Tibial artery (tissue), 4 donors: ENCODE data around the gene SH3D19.

ENCODE experiments used
- DNase-seq, 2 donors: peaks; one replicate each; pipeline ENCODE4 v3.0.0-alpha.2; 2019
- H3K27ac ChIP-seq, 2 donors: fragments of 200-600 bp; sonication (generic) in 1 of 2; 1 replicate in 1 of 2; 2 replicates in 1 of 2; pipeline ENCODE4 v1.5.1; 2018 to 2019; ENCODE audit warnings: mild to moderate bottlenecking in 1 of 2
- H3K27me3 ChIP-seq, 2 donors: fragments of 200-600 bp; sonication (generic) in 1 of 2; one replicate each; pipeline versions ENCODE4 v1.5.1 to v1.6.0; 2016 to 2019
- H3K36me3 ChIP-seq, 3 donors: fragments of 200-600 bp; sonication (generic) in 2 of 3; one replicate each; pipeline ENCODE4 v1.5.1; 2016 to 2019; ENCODE audit warnings: mild to moderate bottlenecking in 2 of 3
- H3K4me1 ChIP-seq, 4 donors: fragments of 200-600 bp; sonication (generic) in 2 of 4; 1 replicate in 3 of 4; 2 replicates in 1 of 4; pipeline ENCODE4 v1.5.1; 2016 to 2019
- H3K4me3 ChIP-seq, 2 donors: fragments of 200-600 bp; sonication (generic) in 1 of 2; 1 replicate in 1 of 2; 2 replicates in 1 of 2; pipeline ENCODE4 v1.5.1; 2018 to 2019; ENCODE audit warnings: mild to moderate bottlenecking in 2 of 2
- H3K9me3 ChIP-seq, 3 donors: fragments of 200-600 bp; sonication (generic) in 1 of 3; one replicate each; pipeline ENCODE4 v1.5.1; 2016 to 2019
- CTCF ChIP-seq, 2 experiments: fragments of 200-600 bp in 1 of 2; fragments of 450-650 bp in 1 of 2; IDR thresholded peaks; one replicate each; pipeline ENCODE4 v1.5.1; 2017 to 2019; ENCODE audit warnings: antibody characterized with exemption in 2 of 2, mild to moderate bottlenecking in 1 of 2, moderate library complexity in 1 of 2
- intact Hi-C: fragments of 100-400 bp; cut with DNase I; formaldehyde crosslinking; loops from one replicate; pipeline ENCODE4 v1.15.0; 2023; ENCODE audit warnings: low total_unique reads

The SH3D19 gene

GRCh38 chr4:151098979-151099228, 226.5 kb downstream of the SH3D19 start:
- intact Hi-C loops = no loop called here

GRCh38 chr4:151097759-151098158, 227.6 kb downstream of the SH3D19 start:
- H3K9me3 ChIP-seq = no peaks in the 10 kb centered on the region
- TF ChIP-seq CTCF (IDR thresholded peaks at IDR 0.05) = no peak
- intact Hi-C loops = no loop called here
- H3K4me3 ChIP-seq = no peak overlapping the region
- DNase-seq = no peak
- H3K27ac ChIP-seq = no peak overlapping the region
- H3K36me3 ChIP-seq = peaks cover 8 to 20% (median 9%) of the 10 kb centered on the region in 3 donors
- peaks cover 0 to 27% (median 15%) of the 10 kb centered on the region in 4 donors for H3K4me1 ChIP-seq
- H3K27me3 ChIP-seq = no peaks in the 10 kb centered on the region

More at GRCh38 chr4:151098979-151099228, 226.5 kb downstream of the SH3D19 start:
- no peaks in the 10 kb centered on the region for H3K9me3 ChIP-seq
- DNase-seq = no peak
- H3K27me3 ChIP-seq = no peaks in the 10 kb centered on the region
- TF ChIP-seq CTCF (IDR thresholded peaks at IDR 0.05) = no peak
- H3K27ac ChIP-seq = peak overlapping the region; percentile 6 to 91
- H3K4me1 ChIP-seq = peaks cover 0 to 27% (median 15%) of the 10 kb centered on the region in 4 donors
- H3K36me3 ChIP-seq = peaks cover 18 to 31% (median 21%) of the 10 kb centered on the region in 3 donors
- H3K4me3 ChIP-seq = peak overlapping the region; percentile 68 to 72

- Histone ChIP-seq H3K36me3 (no peaks in the 10 kb centered on the region), H3K4me1 (peaks cover 0 to 6% (median 3%) of the 10 kb centered on the region in 4 donors), H3K4me3 (no peak overlapping the region), H3K9me3 (no peaks in the 10 kb centered on the region), H3K27me3 (no peaks in the 10 kb centered on the region), H3K27ac (no peak overlapping the region)
- DNase-seq = no peak
- intact Hi-C loops = no loop called here
- TF ChIP-seq CTCF (IDR thresholded peaks at IDR 0.05) = no peak
Observed at GRCh38 chr4:151095142-151095541, 230.3 kb downstream of the SH3D19 start.

- no peaks in the 10 kb centered on the region for H3K9me3 ChIP-seq
- no peak for TF ChIP-seq CTCF (IDR thresholded peaks at IDR 0.05)
- H3K4me3 ChIP-seq = no peak overlapping the region
- intact Hi-C loops = no loop called here
- no peak overlapping the region for H3K27ac ChIP-seq
- H3K27me3 ChIP-seq = no peaks in the 10 kb centered on the region
- DNase-seq = no peak
- H3K36me3 ChIP-seq = no peaks in the 10 kb centered on the region
- peaks cover 0 to 5% (median 2%) of the 10 kb centered on the region in 4 donors for H3K4me1 ChIP-seq
Observed at GRCh38 chr4:151094290-151094751, 231.1 kb downstream of the SH3D19 start.

GRCh38 chr4:151093203-151093602, 232.2 kb downstream of the SH3D19 start:
- Histone ChIP-seq H3K36me3 (no peaks in the 10 kb centered on the region), H3K27me3 (no peaks in the 10 kb centered on the region), H3K4me3 (no peak overlapping the region), H3K4me1 (no peaks in the 10 kb centered on the region), H3K9me3 (no peaks in the 10 kb centered on the region), H3K27ac (no peak overlapping the region)
- intact Hi-C loops = no loop called here
- DNase-seq = no peak
- TF ChIP-seq CTCF (IDR thresholded peaks at IDR 0.05) = no peak

GRCh38 chr4:151092488-151092887, 232.9 kb downstream of the SH3D19 start:
- H3K4me3 ChIP-seq = no peak overlapping the region
- no peaks in the 10 kb centered on the region for H3K4me1 ChIP-seq
- H3K36me3 ChIP-seq = no peaks in the 10 kb centered on the region
- DNase-seq = no peak
- H3K9me3 ChIP-seq = no peaks in the 10 kb centered on the region
- intact Hi-C loops = no loop called here
- no peak for TF ChIP-seq CTCF (IDR thresholded peaks at IDR 0.05)
- H3K27ac ChIP-seq = no peak overlapping the region
- H3K27me3 ChIP-seq = no peaks in the 10 kb centered on the region
